Thoracic aorta (tissue), 2 donors: ENCODE measurements around the gene LONRF2. TPM values are rescaled to one million over a fixed set of nuclear protein-coding genes. Genes with fewer than 3 reads are reported as not detected.
A peak's percentile ranks its signal among the peaks of the same experiment; 100 is the strongest.

Source experiments
- ATAC-seq: fragments of 150-250 bp; one replicate; pipeline ENCODE4 v1.8.0; 2017; ENCODE audit warnings: low read depth; ENCODE audit not compliant: insufficient number of reproducible peaks, low FRiP score
- DNase-seq: peaks from one replicate; pipeline ENCODE4 v3.0.0-alpha.2; 2020; ENCODE audit warnings: low spot score
- H3K27ac ChIP-seq, 2 donors: fragments of 200-600 bp; sonication (generic); 1 replicate in 1 of 2; 2 replicates in 1 of 2; pipeline ENCODE4 v1.5.1; 2016; ENCODE audit warnings: mild to moderate bottlenecking in 2 of 2, moderate library complexity in 2 of 2
- H3K27me3 ChIP-seq: fragments of 200-600 bp; sonication (generic); replicated peaks from 2 replicates; pipeline ENCODE4 v1.6.0; 2016; ENCODE audit warnings: mild to moderate bottlenecking; ENCODE audit not compliant: insufficient read depth
- H3K36me3 ChIP-seq: fragments of 200-600 bp; sonication (generic); one replicate; pipeline ENCODE4 v1.5.1; 2016
- H3K4me1 ChIP-seq, 2 donors: fragments of 200-600 bp; sonication (generic); 1 replicate in 1 of 2; 2 replicates in 1 of 2; pipeline versions ENCODE4 v1.5.1 to v1.6.0; 2016; ENCODE audit warnings: low read depth in 2 of 2, mild to moderate bottlenecking in 1 of 2; ENCODE audit not compliant: control insufficient read depth in 1 of 2
- H3K4me3 ChIP-seq: fragments of 200-600 bp; sonication (generic); 2 replicates; pipeline ENCODE4 v1.5.1; 2016; ENCODE audit warnings: mild to moderate bottlenecking
- H3K9me3 ChIP-seq: fragments of 200-600 bp; sonication (generic); 2 replicates; pipeline ENCODE4 v1.5.1; 2016
- CTCF ChIP-seq: fragments of 200-600 bp; sonication (generic); IDR thresholded peaks from one replicate; pipeline ENCODE4 v1.5.1; 2019; ENCODE audit warnings: antibody characterized with exemption
- total RNA-seq, 2 donors: library from RNA; depleted of rRNA; stranded (reverse); fragments of >200 nt; gene quantifications; one replicate each; pipeline versions ENCODE4 v1.1.0 to v1.2.3, GENCODE V29; 2016

LONRF2 gene
- total RNA-seq, 2 donors from 2014 or later: 7.0 to 17.4 TPM

DNA sequence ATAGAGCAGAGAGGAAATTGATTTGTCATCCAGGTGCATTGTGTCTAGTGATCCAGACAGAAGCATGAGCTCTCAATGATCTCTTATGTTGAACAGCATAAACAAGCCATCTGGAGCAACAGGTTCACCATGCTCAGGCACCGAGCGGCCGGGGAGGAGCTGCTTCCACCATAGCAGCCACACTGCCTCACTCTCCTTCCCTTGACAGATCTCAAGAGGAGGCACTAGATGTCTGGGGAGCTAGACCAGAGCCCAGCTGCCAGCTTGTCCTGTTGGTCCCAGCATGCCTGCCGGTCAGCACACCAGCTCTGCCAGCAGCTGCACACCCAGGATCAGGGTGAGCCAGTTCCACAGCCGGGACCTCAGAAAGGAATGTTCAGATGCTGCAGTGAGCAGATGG lies 17.5 kb upstream of the LONRF2 start:
- no peaks in the 10 kb centered on the region for H3K4me1 ChIP-seq
- ATAC-seq (no peak), DNase-seq (no peak)
- TF ChIP-seq CTCF: no peak
- no peaks in the 10 kb centered on the region for H3K36me3 ChIP-seq
- H3K4me3 ChIP-seq: no peak overlapping the region
- H3K9me3 ChIP-seq: no peaks in the 10 kb centered on the region
- H3K27ac ChIP-seq: no peak overlapping the region
- no peaks in the 10 kb centered on the region for H3K27me3 ChIP-seq

DNA sequence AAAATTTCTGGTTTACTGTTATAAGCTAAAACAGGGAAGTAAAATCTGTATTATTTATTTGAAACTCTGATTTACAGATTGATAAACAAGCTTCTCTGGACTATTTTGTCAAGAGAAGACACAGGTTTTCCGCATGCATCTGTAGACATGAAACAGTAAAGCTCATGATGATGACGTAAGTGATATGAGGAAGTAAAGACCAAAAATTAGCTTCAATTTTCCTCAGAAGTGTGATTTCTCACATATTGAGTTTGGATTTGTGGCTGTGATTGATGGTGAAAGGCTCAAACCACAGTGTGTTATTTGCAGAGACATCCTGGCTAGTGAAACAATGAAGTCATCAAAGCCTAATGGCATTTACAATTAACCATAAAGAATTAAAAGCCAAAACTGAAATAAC lies 12.6 kb upstream of the LONRF2 start:
- Histone ChIP-seq H3K27ac (no peak overlapping the region), H3K9me3 (no peaks in the 10 kb centered on the region), H3K4me3 (no peak overlapping the region), H3K27me3 (no peaks in the 10 kb centered on the region), H3K36me3 (no peaks in the 10 kb centered on the region), H3K4me1 (no peaks in the 10 kb centered on the region)
- ATAC-seq (no peak), DNase-seq (no peak)
- no peak for TF ChIP-seq CTCF

DNA sequence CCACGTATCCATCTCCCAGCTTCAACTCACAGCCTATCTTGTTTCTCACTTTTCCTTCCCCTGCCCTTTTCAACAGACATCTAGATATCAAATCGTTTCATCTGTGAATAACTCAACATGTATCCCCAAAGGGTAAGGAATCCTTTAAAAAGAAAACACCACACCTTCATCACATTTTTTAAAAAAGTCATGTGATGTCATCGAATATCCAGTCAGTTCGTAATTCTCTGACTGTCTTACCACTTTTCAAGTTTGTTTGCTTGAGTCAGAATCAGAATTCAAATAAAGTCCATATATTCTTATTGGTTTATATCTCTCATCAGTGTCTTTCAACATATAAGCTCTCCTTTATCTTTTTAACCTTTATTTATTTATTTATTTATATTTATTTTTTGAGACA lies 5.4 kb upstream of the LONRF2 start:
- Histone ChIP-seq H3K27me3 (no peaks in the 10 kb centered on the region), H3K9me3 (no peaks in the 10 kb centered on the region), H3K36me3 (no peaks in the 10 kb centered on the region), H3K4me1 (peaks cover 0 to 1% of the 10 kb centered on the region in 2 donors), H3K27ac (no peak overlapping the region), H3K4me3 (no peak overlapping the region)
- TF ChIP-seq CTCF: no peak
- no peak for ATAC-seq
- DNase-seq: no peak

- TF ChIP-seq CTCF: no peak
- H3K36me3 ChIP-seq: no peaks in the 10 kb centered on the region
- H3K27ac ChIP-seq: peak overlapping the region; percentile 68 to 76
- H3K4me3 ChIP-seq: peak overlapping the region; percentile 80
- no peaks in the 10 kb centered on the region for H3K27me3 ChIP-seq
- DNase-seq (no peak), ATAC-seq (no peak)
- peaks cover 7% of the 10 kb centered on the region for H3K9me3 ChIP-seq
- H3K4me1 ChIP-seq: peaks cover 0 to 13% of the 10 kb centered on the region in 2 donors
These were observed 979 bp downstream of the LONRF2 start for GRCh38 chr2:100321179-100321865.

- TF ChIP-seq CTCF: no peak
- ATAC-seq: no peak
- Histone ChIP-seq H3K4me1 (peaks cover 0 to 13% of the 10 kb centered on the region in 2 donors), H3K36me3 (no peaks in the 10 kb centered on the region), H3K4me3 (peak overlapping the region; percentile 80), H3K9me3 (peaks cover 7% of the 10 kb centered on the region), H3K27ac (peak overlapping the region; percentile 16 to 41), H3K27me3 (no peaks in the 10 kb centered on the region)
- DNase-seq: no peak
These were observed 1.6 kb downstream of the LONRF2 start for GRCh38 chr2:100320547-100321178.
